Measurements from ENCODE around the gene SERGEF. TPM values are rescaled to one million over a fixed set of nuclear protein-coding genes. Genes with fewer than 3 reads are reported as not detected.

The SERGEF gene
- total RNA-seq, 1 donor: 36.9 TPM

GRCh38 chr11:17775035-17775348, 237.9 kb downstream of the SERGEF start:
- DNase-seq (ENCODE audit: low read depth in 2 of 3, low spot score in 2 of 3): no peak

GRCh38 chr11:17774232-17775034, 238.4 kb downstream of the SERGEF start:
- DNase-seq (ENCODE audit: low read depth in 2 of 3, low spot score in 2 of 3): no peak

- DNase-seq (ENCODE audit: low read depth in 2 of 3, low spot score in 2 of 3): no peak
Measured at GRCh38 chr11:17773674-17774073, 239.2 kb downstream of the SERGEF start.

DNA sequence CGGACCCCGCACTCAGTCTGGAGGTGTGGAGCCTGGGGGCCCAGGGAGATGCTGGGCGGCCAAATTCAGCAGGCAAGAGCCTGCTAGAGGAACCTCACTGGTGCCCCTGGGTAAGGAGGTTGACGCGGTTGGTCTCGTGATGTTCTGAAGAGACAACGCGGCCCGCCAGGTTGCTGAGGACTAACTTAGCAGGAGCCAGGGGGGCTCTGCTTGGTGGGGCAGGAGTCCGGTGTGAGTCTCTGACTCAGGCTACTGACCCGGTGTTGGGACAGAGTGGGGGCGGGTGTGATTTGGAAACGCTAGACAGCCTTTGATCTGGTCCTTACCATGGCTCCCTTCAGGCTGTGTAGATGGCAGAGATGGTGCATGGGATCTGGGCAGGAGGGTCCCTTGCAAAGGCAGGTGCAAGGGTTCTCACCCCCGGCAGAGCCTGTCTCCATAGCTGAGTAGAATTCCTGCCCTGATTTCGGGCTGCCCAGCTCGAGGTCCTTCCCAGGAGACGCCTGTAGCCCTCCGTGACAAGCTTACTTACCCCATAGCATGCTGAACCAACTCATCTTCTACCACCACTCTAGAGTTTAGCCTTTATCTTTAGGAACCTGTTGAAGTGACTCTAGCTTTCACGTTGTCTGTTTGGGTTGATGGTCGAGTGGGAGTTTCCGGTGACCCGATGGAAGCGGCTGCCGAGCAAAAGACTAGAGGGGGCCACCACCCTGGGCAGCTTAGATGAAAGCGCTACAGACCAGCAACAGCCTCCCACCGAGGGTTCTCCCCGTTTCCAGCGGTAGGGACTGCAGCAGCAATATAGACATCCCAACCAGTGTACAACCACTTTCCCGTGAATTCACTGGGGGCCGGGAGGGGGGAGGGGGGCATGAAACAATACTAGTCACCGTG, 239.9 kb downstream of the SERGEF start:
- no peak for DNase-seq (ENCODE audit: low read depth in 2 of 3, low spot score in 2 of 3)

- DNase-seq (ENCODE audit: low read depth in 2 of 3, low spot score in 2 of 3): no peak
Measured at GRCh38 chr11:17771841-17772401, 240.9 kb downstream of the SERGEF start.

GRCh38 chr11:17771415-17771814, 241.4 kb downstream of the SERGEF start:
- DNase-seq (ENCODE audit: low read depth in 2 of 3, low spot score in 2 of 3): no peak

DNA sequence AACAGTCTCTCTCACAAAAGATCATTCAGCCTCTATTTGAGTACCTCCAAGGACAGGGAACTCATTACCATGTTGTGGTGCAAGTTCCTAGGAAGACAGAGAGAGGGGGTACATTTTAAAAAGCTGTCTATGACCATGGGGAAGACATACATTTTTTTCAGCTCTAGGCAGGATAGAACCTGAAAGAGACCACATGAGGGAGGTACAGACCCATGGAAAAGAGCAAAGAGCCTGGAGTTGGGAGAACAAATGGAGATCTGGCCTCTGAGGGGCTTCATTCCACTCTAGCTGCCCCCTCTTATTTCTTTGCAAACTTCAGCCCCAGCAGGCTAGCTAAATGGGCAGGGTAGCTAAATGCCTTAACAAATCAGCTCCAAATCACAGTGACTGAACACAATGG, 241.9 kb downstream of the SERGEF start:
- DNase-seq (ENCODE audit: low read depth in 2 of 3, low spot score in 2 of 3): no peak

GRCh38 chr11:17770048-17770652, 242.7 kb downstream of the SERGEF start:
- DNase-seq (ENCODE audit: low read depth in 2 of 3, low spot score in 2 of 3): peak in 1 of 3 donors; percentile 3

DNA sequence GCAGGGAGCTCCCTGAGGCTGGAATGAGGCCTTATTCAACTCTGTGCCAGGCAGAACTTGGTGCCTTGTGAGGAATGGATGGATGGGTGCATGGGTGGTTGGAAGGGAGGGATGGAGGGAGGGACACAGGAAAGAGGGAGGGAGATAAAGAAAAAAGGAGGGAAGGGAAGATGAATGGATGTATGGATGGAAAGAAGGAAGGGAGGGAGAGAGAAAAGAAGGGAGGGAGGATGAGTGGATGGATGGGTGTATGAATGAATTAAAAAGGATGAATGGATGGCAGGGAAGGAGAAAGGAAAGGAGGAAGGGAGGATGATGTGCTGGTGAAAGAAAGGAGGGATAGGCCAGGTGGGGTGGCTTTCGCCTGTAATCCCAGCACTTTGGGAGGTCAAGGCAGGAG, 243.6 kb downstream of the SERGEF start:
- no peak for DNase-seq (ENCODE audit: low read depth in 2 of 3, low spot score in 2 of 3)

GRCh38 chr11:17768547-17768946, 244.3 kb downstream of the SERGEF start:
- DNase-seq (ENCODE audit: low read depth in 2 of 3, low spot score in 2 of 3): no peak

- no peak for DNase-seq (ENCODE audit: low read depth in 2 of 3, low spot score in 2 of 3)
Measured at GRCh38 chr11:17767914-17768313, 244.9 kb downstream of the SERGEF start.

DNA sequence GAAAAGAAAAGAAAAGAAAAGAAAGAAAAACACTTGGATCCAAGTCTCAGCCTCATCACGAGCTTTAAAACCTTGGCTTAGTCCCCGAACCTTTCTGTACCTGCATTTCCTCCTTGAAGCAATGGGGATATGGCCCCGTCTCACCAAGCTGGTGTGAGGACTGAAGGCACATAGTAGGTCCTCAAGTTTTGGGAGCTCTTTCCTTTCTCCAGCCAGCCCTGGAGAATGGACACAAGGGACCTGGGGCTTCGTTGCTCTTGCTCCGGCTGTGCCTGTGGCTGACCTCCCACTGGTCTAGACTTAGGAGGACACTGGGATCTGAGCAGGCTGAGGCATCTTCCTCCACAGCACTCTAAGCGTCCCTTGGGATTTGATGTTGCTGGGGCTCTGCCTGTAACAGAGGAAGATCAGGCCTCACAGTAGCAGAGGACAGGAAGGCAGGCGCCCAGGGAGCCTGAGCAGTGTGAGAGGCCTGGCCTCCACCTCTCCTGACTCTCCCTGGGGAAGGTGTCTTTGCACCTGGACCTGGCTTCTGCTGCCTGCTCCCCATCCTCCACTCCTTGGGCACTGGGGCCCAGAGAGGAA, 245.5 kb downstream of the SERGEF start:
- DNase-seq (ENCODE audit: low read depth in 2 of 3, low spot score in 2 of 3): no peak

GRCh38 chr11:17766590-17766989, 246.3 kb downstream of the SERGEF start:
- no peak for DNase-seq (ENCODE audit: low read depth in 2 of 3, low spot score in 2 of 3)

GRCh38 chr11:17766073-17766359, 246.8 kb downstream of the SERGEF start:
- no peak for DNase-seq (ENCODE audit: low read depth in 2 of 3, low spot score in 2 of 3)

GRCh38 chr11:17765356-17766072, 247.3 kb downstream of the SERGEF start:
- DNase-seq (ENCODE audit: low read depth in 2 of 3, low spot score in 2 of 3): no peak

DNA sequence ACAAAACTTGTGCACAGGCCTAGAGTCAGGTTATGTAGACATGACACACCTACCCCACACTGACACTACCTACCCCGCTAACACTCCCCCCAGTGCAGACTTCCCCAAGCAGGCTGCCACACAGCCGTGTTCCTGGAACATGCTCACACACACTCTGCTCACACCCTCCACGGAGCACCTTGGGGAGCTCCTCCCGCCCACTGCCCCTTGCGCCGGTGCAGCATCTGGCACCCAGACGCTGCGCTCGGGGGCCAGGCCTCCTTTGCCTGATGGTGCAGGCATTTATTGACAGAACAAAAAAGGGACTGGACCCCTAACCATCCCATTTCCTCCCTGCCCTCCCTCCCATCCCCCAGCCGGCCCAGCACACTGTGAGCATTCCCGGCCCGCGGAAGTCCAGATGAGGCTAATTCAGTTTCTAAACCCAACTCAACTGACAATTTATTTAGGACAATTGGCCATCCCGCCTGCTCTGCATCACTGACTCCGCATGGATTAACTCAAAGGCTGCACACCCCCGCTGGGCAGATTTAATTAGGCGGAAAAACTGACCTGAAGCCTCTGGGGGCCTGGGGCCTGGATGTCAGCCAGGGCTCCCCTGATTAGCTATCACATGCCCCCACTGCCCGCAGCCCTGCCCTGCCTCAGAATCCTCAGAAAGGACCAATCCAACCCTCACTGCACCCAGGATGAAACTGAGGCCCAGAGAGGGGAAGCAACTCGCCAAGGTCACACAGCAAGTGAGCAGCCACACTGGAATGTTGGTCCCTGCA, 248.2 kb downstream of the SERGEF start:
- DNase-seq (ENCODE audit: low read depth in 2 of 3, low spot score in 2 of 3): no peak

GRCh38 chr11:17763703-17764102, 249.1 kb downstream of the SERGEF start:
- no peak for DNase-seq (ENCODE audit: low read depth in 2 of 3, low spot score in 2 of 3)

- no peak for DNase-seq (ENCODE audit: low read depth in 2 of 3, low spot score in 2 of 3)
Measured at GRCh38 chr11:17763244-17763643, 249.6 kb downstream of the SERGEF start.

GRCh38 chr11:17762309-17762974, 250.4 kb downstream of the SERGEF start:
- DNase-seq (ENCODE audit: low read depth in 2 of 3, low spot score in 2 of 3): no peak
